ENCODE measurements around the gene SYNM.

The SYNM gene

DNA sequence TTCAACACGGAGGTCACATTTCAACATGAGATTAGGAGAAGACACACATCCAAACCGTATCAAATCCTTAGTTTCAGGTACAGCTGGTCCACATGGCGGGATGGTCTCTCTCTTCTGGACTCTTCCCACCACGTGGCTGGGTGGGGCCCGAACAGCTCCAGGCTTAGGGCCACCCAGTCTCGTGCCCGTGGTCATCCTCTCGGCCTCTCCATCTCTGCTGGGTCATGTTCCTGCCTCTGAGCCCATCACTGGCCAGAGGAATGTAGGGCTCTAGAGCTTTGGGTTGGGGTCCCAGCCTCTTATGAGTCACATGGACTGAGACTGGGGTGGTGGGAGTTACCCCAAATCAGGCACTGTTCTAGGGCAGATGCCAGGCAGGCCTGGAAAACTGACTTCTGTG is 12.2 kb downstream of the SYNM start:
- no peak for DNase-seq
- in situ Hi-C loops (cut with HindIII; ENCODE audit: low pct_ligation_motif_present, low pct_unique_long_range_greater_than_20kb, low sequenced_read_pairs), result no loop called here

DNA sequence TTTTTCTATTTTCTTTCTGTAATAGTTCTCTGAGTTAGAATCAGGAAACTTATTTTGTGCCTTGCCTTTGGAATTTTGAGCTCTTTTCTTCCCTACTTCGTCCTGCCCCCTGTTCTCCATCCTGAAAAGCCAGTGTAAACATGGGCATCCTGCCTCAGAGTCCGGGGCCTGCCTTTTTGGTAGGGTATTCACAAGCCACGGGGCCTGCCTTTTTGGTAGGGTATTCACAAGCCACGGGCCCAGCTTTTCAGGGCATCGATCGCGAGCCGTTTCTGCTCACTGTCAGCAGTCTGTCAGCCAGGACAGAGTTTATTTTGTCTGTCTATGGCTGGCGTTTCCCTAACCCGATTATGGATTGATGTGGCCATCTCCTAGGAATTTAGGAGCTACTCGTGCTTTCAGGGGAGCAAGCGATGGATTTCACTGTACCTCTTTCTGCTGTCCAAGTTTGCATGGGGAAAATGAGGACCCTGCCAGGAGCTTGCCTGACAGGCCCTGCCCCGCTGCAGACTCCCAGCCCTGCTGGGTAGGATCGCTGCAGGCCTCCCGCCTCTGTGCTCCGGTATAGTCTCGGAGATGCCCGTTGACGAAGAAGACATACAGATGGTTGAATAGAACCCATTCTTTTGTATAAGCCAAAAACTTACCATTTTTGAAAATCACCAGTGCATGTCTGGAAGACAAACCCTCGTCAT is 12.8 kb downstream of the SYNM start:
- no peak for DNase-seq
- in situ Hi-C loops (cut with HindIII; ENCODE audit: low pct_ligation_motif_present, low pct_unique_long_range_greater_than_20kb, low sequenced_read_pairs), result no loop called here

DNA sequence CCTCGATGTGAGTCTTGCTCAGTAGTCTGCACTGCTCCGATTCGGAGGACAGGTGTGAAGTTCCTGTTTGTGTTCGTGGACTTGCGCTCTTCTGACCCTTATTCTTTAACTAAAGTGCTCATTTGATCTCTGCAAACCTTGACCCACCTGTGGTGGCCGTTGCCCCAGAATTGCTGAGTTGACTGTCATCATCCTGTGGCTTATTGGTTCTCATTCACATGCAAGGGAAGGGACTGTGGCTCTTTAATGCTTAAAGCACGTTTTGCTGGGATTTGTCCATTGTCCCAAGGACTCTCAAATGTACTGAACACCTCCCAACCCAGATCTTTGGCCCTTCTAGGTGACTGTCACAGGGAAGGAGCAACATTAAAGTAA is 13.4 kb downstream of the SYNM start:
- in situ Hi-C loops (cut with HindIII; ENCODE audit: low pct_ligation_motif_present, low pct_unique_long_range_greater_than_20kb, low sequenced_read_pairs), result no loop called here
- no peak for DNase-seq

DNA sequence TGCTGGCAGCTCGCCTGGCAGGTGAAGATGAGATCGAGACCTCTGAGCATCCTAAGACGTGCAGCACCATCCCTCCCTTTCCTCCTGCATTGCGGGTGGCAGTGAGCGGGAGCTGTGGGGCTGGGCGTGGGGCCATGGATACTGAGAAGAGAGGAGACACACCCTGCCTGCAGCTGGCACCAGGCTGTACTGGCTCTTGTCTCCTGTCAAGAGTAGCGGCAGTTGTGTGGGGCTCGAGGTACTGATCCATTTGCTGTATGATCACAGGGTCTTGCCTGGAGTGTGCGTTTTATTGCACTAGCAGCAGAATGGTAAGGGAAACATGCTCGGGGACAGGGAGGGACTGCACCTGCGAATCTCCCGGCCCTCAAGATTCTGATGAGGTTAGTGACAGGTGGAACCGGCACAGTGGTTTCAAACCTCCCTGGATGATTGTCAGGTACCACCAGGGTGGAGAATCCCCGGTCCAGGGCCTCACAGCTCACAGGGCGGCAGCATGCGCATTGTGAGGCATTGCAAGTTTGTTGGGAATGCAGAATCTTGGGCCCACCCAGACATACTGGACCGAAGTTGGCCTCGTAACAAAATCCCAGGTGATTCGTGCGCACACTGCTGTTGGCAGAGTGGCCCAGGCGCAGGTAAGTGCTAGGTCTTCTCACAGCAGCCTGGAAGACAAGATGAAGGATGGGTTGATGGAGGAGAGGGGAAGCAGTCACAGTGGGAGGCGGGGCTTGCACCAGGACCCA is 14.1 kb downstream of the SYNM start:
- no peak for DNase-seq
- in situ Hi-C loops (cut with HindIII; ENCODE audit: low pct_ligation_motif_present, low pct_unique_long_range_greater_than_20kb, low sequenced_read_pairs), result no loop called here

DNA sequence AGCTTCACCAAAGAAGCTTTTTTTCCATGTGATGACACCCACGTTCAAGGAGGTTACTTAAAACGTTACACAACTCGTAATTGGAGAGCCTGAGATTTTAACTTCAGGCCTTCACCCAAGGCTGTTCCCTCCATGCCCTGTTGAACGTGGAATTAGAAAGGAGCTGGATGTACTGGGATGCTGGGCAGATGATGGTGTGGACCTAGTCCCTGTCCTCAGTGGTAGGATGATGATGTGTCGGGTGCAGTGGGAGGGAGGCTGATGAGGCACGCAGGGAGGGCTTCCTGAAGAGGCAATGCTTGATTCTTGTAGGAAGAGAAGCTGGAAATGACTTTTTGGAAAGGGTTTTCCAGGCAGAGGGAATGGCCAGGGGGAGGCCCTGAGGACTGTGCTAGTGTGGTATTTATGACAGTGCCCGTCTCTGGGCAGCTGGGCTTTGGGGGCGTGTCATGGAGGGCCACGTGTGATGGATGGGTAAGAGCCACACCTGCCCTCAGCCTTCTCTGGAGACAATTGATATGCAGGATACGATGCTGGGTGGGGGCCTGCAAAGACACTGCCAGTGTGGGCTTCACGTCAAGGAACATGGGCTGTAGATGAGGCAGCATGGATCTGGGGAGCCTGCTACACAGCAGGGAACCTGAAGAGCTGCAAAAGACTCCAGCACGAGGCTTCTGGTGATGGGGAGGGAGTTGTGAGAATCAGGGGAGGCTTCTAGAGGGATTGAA is 15.3 kb downstream of the SYNM start:
- in situ Hi-C loops (cut with HindIII; ENCODE audit: low pct_ligation_motif_present, low pct_unique_long_range_greater_than_20kb, low sequenced_read_pairs), result no loop called here
- no peak for DNase-seq

DNA sequence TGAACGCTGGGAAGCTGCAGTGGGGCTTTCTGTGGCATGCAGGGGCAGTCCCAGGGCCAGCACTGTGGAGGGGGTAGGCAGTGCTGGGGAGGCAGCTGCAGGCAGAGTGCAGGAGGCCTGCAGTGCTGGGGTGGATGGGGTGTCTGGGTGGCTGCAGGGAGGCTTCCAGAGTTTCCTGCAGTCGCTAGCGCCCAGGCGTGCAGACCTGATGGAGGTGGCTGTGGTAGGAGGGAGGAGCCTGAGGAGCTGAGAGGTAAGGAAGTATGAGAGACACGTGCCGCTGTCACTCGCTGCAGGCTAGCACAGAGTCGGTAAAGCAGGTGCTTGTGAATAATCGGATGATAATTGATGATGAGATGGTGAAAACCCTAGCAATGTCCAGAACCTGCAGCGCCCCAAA is 16.3 kb downstream of the SYNM start:
- in situ Hi-C loops (cut with HindIII; ENCODE audit: low pct_ligation_motif_present, low pct_unique_long_range_greater_than_20kb, low sequenced_read_pairs), result no loop called here
- no peak for DNase-seq

DNA sequence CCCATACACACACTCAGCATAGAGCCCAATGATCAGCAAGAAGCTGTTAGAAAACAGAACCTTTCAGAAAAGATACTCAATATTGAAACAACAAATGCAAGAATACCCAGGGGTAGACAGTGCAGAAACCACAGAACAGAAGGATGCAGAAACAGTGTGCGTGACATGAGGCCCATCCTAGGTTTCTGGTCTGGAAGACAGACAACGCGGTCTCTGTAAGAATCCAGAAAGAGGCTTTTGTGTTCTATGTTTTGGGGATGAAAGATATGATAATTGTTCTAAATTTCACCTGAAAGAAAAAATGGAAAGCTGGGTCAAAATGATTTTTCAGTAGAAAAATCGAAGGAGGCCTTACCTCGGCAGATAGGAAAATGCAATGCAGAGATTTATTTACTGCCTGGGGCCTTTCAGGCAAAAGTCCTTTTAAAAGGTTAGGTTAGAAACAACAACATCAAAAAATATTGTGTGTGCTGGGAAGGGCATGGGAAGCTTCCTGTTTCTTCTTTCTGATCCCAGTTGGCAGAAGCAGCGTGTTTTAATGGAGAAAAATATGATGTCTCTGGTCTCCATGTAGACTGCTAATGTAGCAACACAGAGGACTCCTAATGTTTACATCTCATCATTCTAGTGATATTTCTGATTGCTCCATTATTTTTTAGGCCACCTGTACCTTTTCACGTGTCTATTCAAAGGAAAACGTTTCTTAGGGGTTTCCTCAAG is 17.0 kb downstream of the SYNM start:
- no peak for DNase-seq
- in situ Hi-C loops (cut with HindIII; ENCODE audit: low pct_ligation_motif_present, low pct_unique_long_range_greater_than_20kb, low sequenced_read_pairs), result no loop called here

DNA sequence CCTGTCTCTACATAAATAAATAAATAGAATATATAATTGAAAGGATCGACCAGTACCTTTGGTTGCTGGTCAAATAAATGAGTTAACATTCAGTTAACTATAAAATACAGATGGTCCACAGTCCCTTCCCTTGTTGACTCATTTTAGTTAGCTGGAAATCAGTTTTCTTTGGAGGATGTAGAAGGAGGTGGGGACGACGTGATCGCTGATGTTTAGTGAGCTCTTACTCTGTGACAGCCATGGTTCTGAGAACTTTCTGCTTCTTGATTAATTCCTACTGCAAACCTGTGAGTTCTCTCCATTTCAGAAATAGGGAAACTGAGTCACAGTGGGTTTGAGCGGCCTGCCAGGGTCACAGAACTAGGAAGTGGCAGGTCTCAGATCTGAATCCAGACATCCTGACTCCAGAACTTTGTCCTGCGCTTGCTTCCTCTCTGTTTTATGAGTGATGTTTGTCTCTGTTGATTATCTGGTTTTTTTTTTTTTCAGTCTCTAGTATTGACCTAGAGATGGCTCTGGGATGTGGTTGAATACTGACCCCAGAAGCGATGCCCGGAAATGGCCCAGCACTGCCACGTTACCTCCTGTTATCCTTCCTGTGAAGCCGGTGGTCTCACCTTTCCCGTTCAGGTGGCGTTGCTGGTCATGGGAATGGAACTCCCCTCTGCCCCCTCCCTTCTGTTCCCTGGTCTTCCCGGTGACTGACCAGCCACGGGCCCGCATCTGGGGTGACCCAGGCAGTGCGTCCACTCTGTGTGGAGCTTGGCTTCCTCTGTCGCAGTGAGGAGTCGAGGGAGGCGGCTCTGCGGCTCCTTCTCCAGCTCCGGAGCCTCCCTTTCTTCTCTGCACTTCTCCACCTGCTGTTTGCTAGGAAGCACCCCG is 18.2 kb downstream of the SYNM start:
- DNase-seq, result no peak
- in situ Hi-C loops (cut with HindIII; ENCODE audit: low pct_ligation_motif_present, low pct_unique_long_range_greater_than_20kb, low sequenced_read_pairs), result no loop called here

DNA sequence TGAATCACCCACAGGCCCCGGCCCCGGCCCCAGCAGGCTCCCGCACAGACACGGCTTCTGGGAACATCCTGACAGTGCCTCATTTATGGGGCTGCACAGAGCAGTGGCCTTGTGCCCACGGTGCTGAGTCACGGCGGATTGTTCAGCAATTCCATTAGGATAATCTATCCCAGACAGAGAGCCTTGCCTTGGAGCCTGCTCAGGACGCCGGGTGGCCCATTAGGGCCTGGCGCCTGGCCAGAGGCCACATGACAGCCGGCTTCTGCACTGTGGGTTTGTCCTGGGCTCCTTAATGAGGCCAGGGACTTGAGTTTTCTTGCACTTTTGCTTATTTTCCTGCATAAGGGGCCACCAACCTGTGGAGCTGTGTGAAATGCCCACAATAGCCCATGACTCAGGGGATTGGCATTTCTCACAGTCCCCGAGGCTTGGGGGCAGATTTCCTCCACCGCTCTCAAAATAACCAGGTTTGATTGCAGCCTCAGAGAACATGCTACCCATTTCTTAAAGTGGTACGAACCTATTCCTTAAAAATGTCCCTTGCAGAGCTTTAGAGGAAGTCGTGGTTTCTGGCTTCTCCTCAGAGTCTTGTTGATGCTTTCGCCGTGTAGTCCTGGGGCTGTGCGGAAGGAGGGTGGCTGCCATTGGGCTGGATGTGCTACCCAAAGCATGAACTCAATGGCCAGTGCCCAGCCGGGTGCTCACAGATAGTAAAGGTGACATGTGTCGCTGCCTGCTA is 19.0 kb downstream of the SYNM start:
- DNase-seq, result peak; percentile 95
- in situ Hi-C loops (cut with HindIII; ENCODE audit: low pct_ligation_motif_present, low pct_unique_long_range_greater_than_20kb, low sequenced_read_pairs), result no loop called here

DNA sequence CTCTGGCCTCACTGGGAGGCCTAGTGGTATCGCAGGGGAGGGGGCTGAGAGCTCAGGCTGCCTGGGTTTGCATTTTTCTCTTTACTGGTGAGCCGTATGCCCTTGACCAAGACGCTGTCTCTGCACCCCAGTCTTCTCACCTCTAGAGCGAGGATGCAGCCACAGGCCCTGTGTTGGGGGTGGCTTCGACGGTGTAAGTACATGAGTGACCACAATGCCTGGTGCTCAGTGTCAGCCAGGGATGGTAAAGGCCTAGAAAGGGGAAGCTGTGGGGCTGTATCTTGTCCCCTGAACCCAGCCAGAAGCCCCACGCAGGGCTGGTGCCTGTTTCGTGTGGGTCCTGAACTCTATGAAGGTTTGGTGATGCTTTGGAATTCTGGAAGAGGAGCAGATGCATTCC is 19.8 kb downstream of the SYNM start:
- no peak for DNase-seq
- in situ Hi-C loops (cut with HindIII; ENCODE audit: low pct_ligation_motif_present, low pct_unique_long_range_greater_than_20kb, low sequenced_read_pairs), result no loop called here

DNA sequence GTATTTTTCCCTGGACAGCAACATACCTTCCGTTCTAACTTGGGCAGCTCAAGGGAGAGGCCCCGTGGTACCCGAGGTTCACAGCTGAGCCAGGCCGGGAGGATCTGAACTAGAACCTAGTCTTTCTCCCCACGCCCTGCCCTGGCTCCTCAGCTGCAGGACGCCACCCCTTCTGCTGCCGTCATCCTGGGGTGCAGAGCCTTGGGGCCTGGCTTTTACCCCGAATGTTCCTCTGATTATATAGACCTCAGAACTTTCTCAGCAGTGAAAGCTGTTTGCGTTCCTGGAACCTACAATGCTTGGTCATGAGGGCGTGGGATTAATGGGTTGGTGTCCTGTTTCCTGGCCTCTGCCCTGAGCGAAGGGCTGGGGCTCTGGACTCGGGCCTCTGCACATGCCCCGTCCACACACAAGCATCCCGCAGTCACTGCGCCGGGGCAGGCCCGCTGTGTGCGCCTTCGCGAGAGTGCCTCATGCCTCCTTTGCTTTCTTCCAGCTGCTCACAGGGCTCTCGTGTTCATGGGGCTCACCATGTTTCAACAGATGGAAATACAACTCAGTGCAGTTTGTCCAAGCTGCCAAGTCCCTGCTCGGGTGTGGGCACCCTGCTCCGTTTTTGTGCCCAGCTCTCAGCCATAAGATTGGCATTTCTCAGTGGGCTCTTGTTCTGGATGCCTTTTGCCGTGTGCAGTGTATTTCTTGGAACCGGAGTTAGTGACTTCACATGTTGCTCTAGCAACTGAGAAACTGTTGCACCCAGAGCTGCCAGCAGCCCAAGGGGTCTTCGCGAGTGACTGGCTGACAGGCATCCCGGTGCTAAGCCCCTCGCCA is 20.4 kb downstream of the SYNM start:
- in situ Hi-C loops (cut with HindIII; ENCODE audit: low pct_ligation_motif_present, low pct_unique_long_range_greater_than_20kb, low sequenced_read_pairs), result no loop called here
- DNase-seq, result no peak

DNA sequence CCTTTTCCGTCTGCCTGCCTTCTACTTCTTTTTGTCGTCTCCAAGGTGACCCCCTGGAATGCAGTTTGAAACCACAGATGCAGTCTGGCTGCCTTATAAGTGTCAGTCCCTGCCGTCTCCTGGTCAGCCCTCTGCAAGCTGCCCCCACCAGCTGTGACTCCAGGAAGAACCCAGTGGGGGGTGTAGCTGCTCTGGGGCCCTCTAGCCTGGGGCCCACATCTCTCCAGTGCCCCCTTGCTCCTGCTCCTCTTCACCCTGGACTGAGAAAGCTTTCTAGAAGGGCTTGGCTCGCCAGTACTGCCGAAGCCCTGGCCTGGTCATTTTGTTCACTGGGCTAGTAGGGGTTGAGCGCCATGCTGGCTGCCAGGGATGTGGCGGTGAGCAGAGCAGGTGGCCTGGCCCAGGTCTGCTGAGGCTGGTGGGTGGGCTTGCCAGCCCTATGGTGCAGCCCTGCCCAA is 21.3 kb downstream of the SYNM start:
- in situ Hi-C loops (cut with HindIII; ENCODE audit: low pct_ligation_motif_present, low pct_unique_long_range_greater_than_20kb, low sequenced_read_pairs), result no loop called here
- DNase-seq, result no peak

DNA sequence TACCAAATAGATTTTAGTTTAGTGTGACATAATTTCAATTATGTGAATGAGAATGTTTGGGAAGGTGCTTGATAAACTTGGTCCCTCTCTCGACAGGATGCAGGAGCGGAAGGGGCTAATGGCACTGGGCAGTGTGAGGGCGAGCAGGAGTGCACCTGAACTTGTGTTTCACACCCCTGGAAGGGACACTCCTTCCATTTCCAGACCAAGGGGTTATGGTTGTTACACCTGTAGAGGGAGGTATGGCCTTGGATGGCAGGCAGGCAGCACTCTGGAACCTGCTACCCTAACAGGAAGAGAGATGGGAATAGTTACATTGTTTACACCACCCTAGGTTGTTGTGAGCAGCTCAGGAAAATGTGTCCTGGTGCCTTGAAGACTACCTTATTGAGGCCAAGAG is 22.1 kb downstream of the SYNM start:
- in situ Hi-C loops (cut with HindIII; ENCODE audit: low pct_ligation_motif_present, low pct_unique_long_range_greater_than_20kb, low sequenced_read_pairs), result no loop called here
- DNase-seq, result no peak

DNA sequence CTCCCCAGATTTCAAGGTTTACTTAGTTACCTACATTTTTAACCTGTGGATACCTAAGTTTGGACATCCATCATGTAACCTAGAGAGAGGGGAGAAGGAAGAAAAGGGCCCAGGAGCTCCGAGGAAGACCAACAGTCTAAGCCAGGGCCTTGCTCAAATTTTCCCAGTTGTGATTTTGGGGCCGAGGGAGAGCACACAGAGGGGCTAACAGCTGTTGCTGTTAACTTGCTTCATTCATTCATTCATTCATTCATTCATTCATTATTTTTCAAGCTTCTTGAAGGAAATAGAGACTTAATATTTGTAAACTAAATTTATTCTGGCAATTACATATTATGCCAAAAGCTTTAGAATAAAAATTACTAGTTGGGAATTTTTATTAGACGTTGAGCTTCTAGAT is 22.9 kb downstream of the SYNM start:
- in situ Hi-C loops (cut with HindIII; ENCODE audit: low pct_ligation_motif_present, low pct_unique_long_range_greater_than_20kb, low sequenced_read_pairs), result no loop called here
- no peak for DNase-seq

DNA sequence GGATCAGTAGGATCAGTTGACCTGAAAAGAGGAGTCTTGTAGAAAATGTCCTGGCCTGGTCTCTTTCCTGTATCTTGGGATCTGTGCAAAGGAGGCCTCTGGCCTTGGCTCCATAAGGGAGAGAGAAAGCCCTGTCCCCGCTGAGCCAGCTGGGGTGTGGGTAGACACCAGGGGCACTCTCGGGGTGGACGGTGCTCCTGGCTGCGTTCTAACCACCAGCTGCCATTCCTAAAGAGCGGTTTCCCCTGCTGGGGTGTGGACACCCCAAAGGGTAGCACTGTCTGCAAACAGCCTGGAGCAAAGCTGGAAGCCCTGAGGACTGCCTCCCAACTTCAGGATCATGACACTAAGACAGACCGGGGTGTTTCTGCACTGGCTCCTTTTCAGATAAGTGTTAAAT is 23.5 kb downstream of the SYNM start:
- in situ Hi-C loops (cut with HindIII; ENCODE audit: low pct_ligation_motif_present, low pct_unique_long_range_greater_than_20kb, low sequenced_read_pairs), result no loop called here

DNA sequence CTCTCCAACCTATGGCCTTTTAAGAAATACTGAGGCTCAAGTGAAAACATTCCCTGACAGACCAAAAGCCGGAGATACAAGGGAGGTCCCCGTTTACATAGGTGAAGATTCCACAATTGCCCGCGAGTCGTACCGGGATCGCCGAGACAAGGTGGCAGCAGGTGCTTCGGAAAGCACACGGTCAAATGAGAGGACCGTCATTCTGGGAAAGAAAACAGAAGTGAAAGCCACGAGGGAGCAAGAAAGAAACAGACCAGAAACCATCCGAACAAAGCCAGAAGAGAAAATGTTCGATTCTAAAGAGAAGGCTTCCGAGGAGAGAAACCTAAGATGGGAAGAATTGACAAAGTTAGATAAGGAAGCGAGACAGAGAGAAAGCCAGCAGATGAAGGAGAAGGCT is 24.8 kb downstream of the SYNM start:
- in situ Hi-C loops (cut with HindIII; ENCODE audit: low pct_ligation_motif_present, low pct_unique_long_range_greater_than_20kb, low sequenced_read_pairs), result no loop called here
- no peak for DNase-seq

More for the DNA sequence above, 23.5 kb downstream of the SYNM start:
- DNase-seq, result no peak

DNA sequence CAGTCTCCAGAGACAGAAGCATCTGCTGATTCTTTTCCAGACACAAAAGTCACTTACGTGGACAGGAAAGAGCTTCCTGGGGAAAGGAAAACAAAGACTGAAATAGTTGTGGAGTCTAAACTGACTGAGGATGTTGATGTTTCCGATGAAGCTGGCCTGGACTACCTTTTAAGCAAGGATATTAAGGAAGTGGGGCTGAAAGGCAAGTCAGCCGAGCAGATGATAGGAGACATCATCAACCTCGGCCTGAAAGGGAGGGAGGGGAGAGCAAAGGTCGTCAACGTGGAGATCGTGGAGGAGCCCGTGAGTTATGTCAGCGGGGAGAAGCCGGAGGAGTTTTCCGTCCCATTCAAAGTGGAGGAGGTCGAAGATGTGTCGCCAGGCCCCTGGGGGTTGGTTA is 25.4 kb downstream of the SYNM start:
- in situ Hi-C loops (cut with HindIII; ENCODE audit: low pct_ligation_motif_present, low pct_unique_long_range_greater_than_20kb, low sequenced_read_pairs), result no loop called here
- DNase-seq, result no peak
